A549 treated with AZD2906 at 1 μM for 4 hours (cell line): Measurements from ENCODE around the gene MYH9. TPM values are rescaled to one million over a fixed set of nuclear protein-coding genes. Genes with fewer than 3 reads are reported as not detected.

Experiments
- total RNA-seq: library from RNA; stranded (reverse); fragments of 200-300 nt; extraction: Qiagen RNA extraction; gene quantifications from 5 replicates; pipeline ENCODE4 v1.2.3, GENCODE V29; 2022

MYH9 gene
- 148 to 177 TPM (median 148 TPM) in 5 replicates for total RNA-seq

DNA sequence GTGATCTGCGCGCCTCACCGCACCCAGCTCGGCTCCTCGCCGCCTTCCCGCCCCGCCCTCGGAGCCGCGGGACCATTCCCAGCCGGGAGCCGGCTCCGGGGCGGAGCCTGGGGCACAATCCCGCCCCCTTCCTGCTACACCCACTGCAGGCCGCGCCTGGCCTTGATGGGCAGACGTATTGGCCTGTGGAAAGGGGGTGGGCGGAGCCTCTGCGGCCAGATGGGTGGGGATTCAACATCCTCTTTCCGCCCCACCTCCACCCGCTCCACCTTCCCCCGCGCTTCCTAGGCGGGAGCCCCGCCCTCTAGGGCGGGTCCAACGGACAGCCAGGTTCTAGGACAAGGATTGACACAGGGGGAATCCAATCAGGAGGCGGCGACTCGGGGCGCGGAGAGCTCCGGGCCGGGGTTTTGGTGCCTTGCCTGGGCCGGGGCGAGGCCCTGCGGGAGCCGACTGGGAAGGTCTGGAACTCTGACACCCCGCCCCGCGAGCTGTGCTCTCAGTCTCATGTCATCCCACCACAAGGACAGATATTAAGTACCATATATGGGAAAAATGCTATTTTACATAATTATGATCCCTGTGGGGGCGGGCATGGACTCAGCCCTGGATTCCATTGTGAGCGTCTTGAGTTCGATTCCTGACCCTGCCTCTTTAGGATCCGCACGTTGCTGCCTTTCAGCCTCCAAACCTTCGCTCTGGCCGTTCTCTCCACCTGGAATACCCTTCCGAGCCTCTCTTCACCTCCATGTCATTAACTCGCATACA lies at the start of gene MYH9:
Gene MYH9, minus strand, starts transcription at position 9 of the 768 bp plus-strand sequence. CDS start 38,731 bp downstream, outside the sequence.

DNA sequence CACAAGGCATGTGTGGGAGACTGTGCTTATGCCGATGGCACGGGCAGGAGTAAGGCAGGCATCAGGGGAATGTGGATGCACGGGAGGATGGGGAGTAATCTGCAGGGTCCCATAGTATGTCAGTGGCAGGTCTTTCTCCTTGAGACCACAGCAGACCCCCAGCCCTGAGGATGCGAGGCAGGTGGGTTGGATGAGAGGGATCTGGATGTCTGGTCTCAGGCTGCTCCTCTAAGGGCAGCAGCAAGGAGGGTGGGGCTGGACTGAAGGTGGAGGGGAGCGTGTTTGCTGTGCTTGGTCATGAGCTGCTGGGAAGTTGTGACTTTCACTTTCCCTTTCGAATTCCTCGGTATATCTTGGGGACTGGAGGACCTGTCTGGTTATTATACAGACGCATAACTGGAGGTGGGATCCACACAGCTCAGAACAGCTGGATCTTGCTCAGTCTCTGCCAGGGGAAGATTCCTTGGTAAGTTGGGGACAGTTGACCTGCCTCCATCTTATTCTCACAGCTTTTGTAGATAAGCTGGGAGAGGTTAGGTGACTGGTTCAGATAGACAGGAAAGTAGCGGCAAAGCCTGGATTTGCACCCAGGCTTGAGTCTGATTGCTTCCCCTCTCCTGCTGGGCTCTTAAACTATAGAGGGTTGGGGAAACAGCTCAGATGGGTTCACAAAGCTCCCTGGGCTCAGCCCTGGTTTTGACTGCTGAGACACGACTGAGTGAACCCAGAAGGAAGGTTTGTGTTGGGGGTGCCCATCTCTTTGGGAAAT lies 134.8 kb downstream of the MYH9 start, which contains the start of gene APOL1:
Gene APOL1, plus strand, starts transcription at position 380 of the 769 bp plus-strand sequence. CDS start 1,823 bp downstream, outside the sequence.

DNA sequence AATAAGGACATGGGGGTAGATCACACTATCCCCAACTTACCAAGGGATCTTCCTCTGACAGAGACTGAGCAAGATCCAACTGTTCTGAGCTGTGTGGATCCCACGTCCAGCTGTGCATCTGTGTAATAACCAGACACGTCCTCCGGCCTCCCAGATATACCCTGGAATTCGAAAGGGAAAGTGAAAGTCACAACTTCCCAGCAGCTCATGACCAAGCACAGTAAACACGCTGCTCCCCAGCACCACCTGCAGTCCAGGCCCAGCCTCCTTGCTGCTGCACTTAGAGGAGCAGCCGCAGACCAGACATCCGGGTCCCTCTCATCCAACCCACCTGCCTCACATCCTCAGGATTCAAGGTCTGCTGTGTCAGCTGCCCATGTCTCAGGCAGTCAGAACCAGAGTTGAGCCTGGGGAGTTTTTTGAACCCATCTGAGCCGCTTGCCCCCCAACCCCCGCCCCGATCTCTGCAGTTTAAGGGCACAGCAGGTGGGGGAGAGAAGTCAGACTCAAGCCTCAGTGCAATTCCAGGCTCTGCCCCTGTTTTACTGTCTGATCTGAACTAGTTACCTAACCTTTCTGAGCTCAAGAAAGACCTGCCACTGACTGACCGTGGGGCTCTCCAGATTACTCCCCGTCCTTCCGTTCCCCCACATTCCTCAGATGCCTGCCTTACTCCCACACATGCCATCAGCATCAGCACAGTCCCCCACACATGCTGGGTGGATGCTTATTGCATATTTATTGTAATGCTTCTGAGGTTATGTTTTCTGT lies 148.2 kb downstream of the MYH9 start, which contains the start of gene APOL2:
Gene APOL2, minus strand, starts transcription at position 127 of the 771 bp plus-strand sequence. CDS start 6,365 bp downstream, outside the sequence.

Other genes with a start within 250 kb of the MYH9 start
- 0.05 to 0.22 TPM (median 0.15 TPM) in 3 of 5 replicates, not detected in the others for gene APOL3, start 227.2 kb downstream of the MYH9 start, total RNA-seq
- 0.01 to 0.05 TPM (median 0.03 TPM) in 4 of 5 replicates, not detected in the other for gene APOL4, start 186.2 kb downstream of the MYH9 start, total RNA-seq
- 62.9 to 87.6 TPM (median 65.8 TPM) in 5 replicates for gene APOL2, start 148.4 kb downstream of the MYH9 start, total RNA-seq
- gene APOL1, start 134.8 kb downstream of the MYH9 start, total RNA-seq, result 14.9 to 21.3 TPM (median 17.2 TPM) in 5 replicates
- gene TXN2, start 93.7 kb upstream of the MYH9 start, total RNA-seq, result 55.5 to 73.4 TPM (median 68.4 TPM) in 5 replicates
- 12.1 to 16.4 TPM (median 16.0 TPM) in 5 replicates for gene FOXRED2, start 119.1 kb upstream of the MYH9 start, total RNA-seq
- 146 to 221 TPM (median 152 TPM) in 5 replicates for gene EIF3D, start 141.2 kb upstream of the MYH9 start, total RNA-seq